ENCODE data around the gene UPF2.

- TF ChIP-seq, protein P1, sequence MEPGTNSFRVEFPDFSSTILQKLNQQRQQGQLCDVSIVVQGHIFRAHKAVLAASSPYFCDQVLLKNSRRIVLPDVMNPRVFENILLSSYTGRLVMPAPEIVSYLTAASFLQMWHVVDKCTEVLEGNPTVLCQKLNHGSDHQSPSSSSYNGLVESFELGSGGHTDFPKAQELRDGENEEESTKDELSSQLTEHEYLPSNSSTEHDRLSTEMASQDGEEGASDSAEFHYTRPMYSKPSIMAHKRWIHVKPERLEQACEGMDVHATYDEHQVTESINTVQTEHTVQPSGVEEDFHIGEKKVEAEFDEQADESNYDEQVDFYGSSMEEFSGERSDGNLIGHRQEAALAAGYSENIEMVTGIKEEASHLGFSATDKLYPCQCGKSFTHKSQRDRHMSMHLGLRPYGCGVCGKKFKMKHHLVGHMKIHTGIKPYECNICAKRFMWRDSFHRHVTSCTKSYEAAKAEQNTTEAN (CRISPR knock-in tag; conservative IDR thresholded peaks at IDR 0.05): no peak
- no peak for TF ChIP-seq ZNF207 (IDR thresholded peaks at IDR 0.05; ENCODE audit: borderline replicate concordance)
Measured at GRCh38 chr10:11908536-11908935, 134.1 kb downstream of the UPF2 start.
